ENCODE results near the gene ANO7.

Gene ANO7

GRCh38 chr2:241191081-241191480 is 2.6 kb downstream of the ANO7 start:
- Histone ChIP-seq H3K9me2 (ENCODE audit: low read depth, low read length) (no peaks in the 10 kb centered on the region), H2AFZ (ENCODE audit: low read length) (no peak overlapping the region), H3K4me3 (ENCODE audit: low read depth, low read length, poor library complexity, severe bottlenecking) (no peak overlapping the region), H3K36me3 (ENCODE audit: insufficient read depth, low read length) (no peaks in the 10 kb centered on the region), H3K27me3 (ENCODE audit: insufficient read depth, low read length) (peaks cover 8% of the 10 kb centered on the region; the same call in 1 of the 2 replicates), H3K27ac (ENCODE audit: low read depth, low read length, poor library complexity, severe bottlenecking) (no peak overlapping the region), H4K20me1 (ENCODE audit: insufficient read depth, low read length) (no peaks in the 10 kb centered on the region), H3K4me1 (ENCODE audit: insufficient read depth, low read length, severe bottlenecking) (peaks cover 10% of the 10 kb centered on the region), H3K9me3 (ENCODE audit: low read length) (no peaks in the 10 kb centered on the region), H3F3A (ENCODE audit: insufficient read depth, low read length) (no peaks in the 10 kb centered on the region), H3K79me2 (ENCODE audit: insufficient read depth, low read length) (no peaks in the 10 kb centered on the region), H3K9ac (ENCODE audit: low read length) (no peak overlapping the region), H3K4me2 (ENCODE audit: low read length) (no peak overlapping the region)
- TF ChIP-seq, protein P1, sequence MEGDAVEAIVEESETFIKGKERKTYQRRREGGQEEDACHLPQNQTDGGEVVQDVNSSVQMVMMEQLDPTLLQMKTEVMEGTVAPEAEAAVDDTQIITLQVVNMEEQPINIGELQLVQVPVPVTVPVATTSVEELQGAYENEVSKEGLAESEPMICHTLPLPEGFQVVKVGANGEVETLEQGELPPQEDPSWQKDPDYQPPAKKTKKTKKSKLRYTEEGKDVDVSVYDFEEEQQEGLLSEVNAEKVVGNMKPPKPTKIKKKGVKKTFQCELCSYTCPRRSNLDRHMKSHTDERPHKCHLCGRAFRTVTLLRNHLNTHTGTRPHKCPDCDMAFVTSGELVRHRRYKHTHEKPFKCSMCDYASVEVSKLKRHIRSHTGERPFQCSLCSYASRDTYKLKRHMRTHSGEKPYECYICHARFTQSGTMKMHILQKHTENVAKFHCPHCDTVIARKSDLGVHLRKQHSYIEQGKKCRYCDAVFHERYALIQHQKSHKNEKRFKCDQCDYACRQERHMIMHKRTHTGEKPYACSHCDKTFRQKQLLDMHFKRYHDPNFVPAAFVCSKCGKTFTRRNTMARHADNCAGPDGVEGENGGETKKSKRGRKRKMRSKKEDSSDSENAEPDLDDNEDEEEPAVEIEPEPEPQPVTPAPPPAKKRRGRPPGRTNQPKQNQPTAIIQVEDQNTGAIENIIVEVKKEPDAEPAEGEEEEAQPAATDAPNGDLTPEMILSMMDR (IDR thresholded peaks at IDR 0.05; ENCODE audit: low read length): no peak
- no peak for TF ChIP-seq EZH2 (IDR thresholded peaks at IDR 0.05; ENCODE audit: borderline replicate concordance, low read length)

GRCh38 chr2:241193271-241193670 is 4.8 kb downstream of the ANO7 start:
- H2AFZ ChIP-seq (ENCODE audit: low read length): no peak overlapping the region
- H3K36me3 ChIP-seq (ENCODE audit: insufficient read depth, low read length): no peaks in the 10 kb centered on the region
- H3K79me2 ChIP-seq (ENCODE audit: insufficient read depth, low read length): no peaks in the 10 kb centered on the region
- H3K27me3 ChIP-seq (ENCODE audit: insufficient read depth, low read length): peaks cover 8% of the 10 kb centered on the region; the same call in 1 of the 2 replicates
- TF ChIP-seq EZH2 (IDR thresholded peaks at IDR 0.05; ENCODE audit: borderline replicate concordance, low read length): no peak
- TF ChIP-seq, protein P1 (IDR thresholded peaks at IDR 0.05; ENCODE audit: low read length): no peak
- peaks cover 5% of the 10 kb centered on the region for H3K4me1 ChIP-seq (ENCODE audit: insufficient read depth, low read length, severe bottlenecking)
- no peaks in the 10 kb centered on the region for H3F3A ChIP-seq (ENCODE audit: insufficient read depth, low read length)
- H3K4me2 ChIP-seq (ENCODE audit: low read length): no peak overlapping the region
- H3K9me2 ChIP-seq (ENCODE audit: low read depth, low read length): no peaks in the 10 kb centered on the region
- H3K27ac ChIP-seq (ENCODE audit: low read depth, low read length, poor library complexity, severe bottlenecking): no peak overlapping the region
- H4K20me1 ChIP-seq (ENCODE audit: insufficient read depth, low read length): no peaks in the 10 kb centered on the region
- no peak overlapping the region for H3K4me3 ChIP-seq (ENCODE audit: low read depth, low read length, poor library complexity, severe bottlenecking)
- no peak overlapping the region for H3K9ac ChIP-seq (ENCODE audit: low read length)
- H3K9me3 ChIP-seq (ENCODE audit: low read length): no peaks in the 10 kb centered on the region

DNA sequence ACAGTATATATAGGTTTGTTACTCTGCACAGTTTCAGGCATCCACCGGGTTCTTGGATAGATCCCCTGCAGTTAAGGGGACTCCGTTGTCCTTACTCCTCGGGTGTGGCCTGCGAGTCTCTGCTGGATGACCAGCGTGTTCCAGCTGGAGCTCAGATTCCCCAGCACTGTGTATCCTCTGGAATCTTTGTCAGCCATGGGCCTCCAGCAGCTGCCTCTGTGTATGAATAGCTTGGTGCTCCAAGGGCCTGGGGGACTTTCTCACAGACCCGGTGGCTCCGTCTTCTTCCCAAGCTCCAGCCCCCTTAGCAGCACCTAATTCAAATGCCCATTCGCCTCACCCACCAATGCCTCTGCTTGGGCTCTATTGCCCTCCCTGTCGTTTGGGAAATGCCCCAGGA is 6.3 kb downstream of the ANO7 start:
- H3K4me2 ChIP-seq (ENCODE audit: low read length): no peak overlapping the region
- H3K4me1 ChIP-seq (ENCODE audit: insufficient read depth, low read length, severe bottlenecking): no peaks in the 10 kb centered on the region
- no peak overlapping the region for H3K27ac ChIP-seq (ENCODE audit: low read depth, low read length, poor library complexity, severe bottlenecking)
- H3K27me3 ChIP-seq (ENCODE audit: insufficient read depth, low read length): peaks cover 2% of the 10 kb centered on the region; the same call in 1 of the 2 replicates
- no peaks in the 10 kb centered on the region for H3K9me2 ChIP-seq (ENCODE audit: low read depth, low read length)
- H4K20me1 ChIP-seq (ENCODE audit: insufficient read depth, low read length): no peaks in the 10 kb centered on the region
- no peak overlapping the region for H3K9ac ChIP-seq (ENCODE audit: low read length)
- no peaks in the 10 kb centered on the region for H3K79me2 ChIP-seq (ENCODE audit: insufficient read depth, low read length)
- TF ChIP-seq, protein P1 (IDR thresholded peaks at IDR 0.05; ENCODE audit: low read length): no peak
- TF ChIP-seq EZH2 (IDR thresholded peaks at IDR 0.05; ENCODE audit: borderline replicate concordance, low read length): no peak
- no peak overlapping the region for H2AFZ ChIP-seq (ENCODE audit: low read length)
- H3F3A ChIP-seq (ENCODE audit: insufficient read depth, low read length): no peaks in the 10 kb centered on the region
- no peaks in the 10 kb centered on the region for H3K9me3 ChIP-seq (ENCODE audit: low read length)
- no peak overlapping the region for H3K4me3 ChIP-seq (ENCODE audit: low read depth, low read length, poor library complexity, severe bottlenecking)
- H3K36me3 ChIP-seq (ENCODE audit: insufficient read depth, low read length): no peaks in the 10 kb centered on the region
